ENCODE data around the gene WWC1. TPM values are rescaled to one million over a fixed set of nuclear protein-coding genes. Genes with fewer than 3 reads are reported as not detected.

Gene WWC1
- 87.2 and 94.5 TPM in 2 replicates for total RNA-seq

DNA sequence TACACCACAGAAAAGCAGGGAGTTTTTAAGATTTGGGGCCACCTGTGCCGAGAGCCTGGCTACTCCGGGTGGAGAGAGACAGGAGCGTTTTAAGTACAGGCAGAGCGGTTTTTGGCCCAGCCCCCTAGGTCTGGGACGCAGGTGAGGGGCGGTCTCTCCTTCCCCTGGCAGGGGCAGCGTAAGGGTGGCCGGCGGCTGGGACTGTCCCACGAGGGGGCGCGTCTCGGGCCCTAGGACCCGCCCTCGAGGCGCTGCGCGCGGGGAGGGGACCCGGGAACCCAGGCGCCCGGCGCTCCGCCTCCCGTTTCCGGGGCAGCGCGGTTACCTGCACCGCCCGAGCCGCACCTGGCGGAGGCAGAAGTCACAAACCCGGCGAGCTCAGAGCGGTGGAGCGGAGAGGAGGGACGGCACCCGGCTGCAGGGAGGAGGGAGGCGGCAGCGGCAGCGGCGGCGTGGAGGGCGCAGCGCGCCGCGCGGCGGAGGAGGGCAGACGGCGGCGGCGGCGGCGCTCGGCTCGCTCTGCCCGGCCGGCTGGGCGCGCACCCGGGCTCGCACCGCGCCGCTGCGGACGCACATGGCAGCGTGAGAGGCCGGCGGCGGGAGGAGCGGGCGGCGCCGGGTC, at the start of gene WWC1:
WWC1 (plus strand) TSS at position 304 of the 622 bp plus-strand sequence. CDS start 508 bp downstream, outside the sequence.
- TF ChIP-seq, protein P1, sequence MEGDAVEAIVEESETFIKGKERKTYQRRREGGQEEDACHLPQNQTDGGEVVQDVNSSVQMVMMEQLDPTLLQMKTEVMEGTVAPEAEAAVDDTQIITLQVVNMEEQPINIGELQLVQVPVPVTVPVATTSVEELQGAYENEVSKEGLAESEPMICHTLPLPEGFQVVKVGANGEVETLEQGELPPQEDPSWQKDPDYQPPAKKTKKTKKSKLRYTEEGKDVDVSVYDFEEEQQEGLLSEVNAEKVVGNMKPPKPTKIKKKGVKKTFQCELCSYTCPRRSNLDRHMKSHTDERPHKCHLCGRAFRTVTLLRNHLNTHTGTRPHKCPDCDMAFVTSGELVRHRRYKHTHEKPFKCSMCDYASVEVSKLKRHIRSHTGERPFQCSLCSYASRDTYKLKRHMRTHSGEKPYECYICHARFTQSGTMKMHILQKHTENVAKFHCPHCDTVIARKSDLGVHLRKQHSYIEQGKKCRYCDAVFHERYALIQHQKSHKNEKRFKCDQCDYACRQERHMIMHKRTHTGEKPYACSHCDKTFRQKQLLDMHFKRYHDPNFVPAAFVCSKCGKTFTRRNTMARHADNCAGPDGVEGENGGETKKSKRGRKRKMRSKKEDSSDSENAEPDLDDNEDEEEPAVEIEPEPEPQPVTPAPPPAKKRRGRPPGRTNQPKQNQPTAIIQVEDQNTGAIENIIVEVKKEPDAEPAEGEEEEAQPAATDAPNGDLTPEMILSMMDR (conservative IDR thresholded peaks at IDR 0.05; ENCODE audit: low read depth, low read length): peak; percentile 39
- DNase-seq (ENCODE audit: low read depth): no peak
- peak within 1 kb of the TSS; percentile 91 for H3K4me3 ChIP-seq (ENCODE audit: low read depth, low read length)

DNA sequence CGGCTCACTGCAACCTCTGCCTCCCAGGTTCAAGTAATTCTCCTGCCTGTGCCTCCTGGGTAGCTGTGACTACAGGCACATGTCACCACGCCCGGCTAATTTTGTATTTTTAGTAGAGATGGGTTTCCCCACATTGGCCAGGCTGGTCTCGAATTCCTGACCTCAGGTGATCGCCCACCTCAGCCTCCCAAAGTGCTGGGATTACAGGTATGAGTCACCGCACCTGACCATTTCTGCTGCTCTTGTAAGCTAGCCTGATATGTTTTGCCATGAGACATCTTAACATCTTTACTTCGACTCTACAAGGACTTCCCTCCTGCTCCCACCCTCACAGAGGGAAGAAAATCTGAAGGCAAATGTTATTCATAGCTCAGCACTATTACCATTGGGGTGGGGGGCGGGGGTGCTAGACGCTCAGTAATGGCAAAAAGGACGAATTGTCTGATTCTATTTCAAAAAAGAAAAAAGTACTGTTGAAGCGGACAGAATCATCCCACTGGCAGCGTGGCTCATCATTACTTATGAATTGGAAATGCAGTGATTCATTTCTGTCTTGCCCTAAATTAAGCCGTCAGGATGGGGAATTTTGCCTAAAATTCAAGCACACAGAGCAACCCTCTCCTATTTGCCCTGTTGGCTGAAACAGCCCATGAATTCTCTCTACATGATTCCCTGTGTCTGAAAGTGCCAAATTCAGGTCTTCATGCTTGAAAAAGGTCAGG, 46.4 kb upstream of the WWC1 start:
- no peak for DNase-seq (ENCODE audit: low read depth)
- TF ChIP-seq, protein P1 (conservative IDR thresholded peaks at IDR 0.05; ENCODE audit: low read depth, low read length): no peak
- H3K4me3 ChIP-seq (ENCODE audit: low read depth, low read length): no peak overlapping the region

- DNase-seq (ENCODE audit: low read depth): no peak
- H3K4me3 ChIP-seq (ENCODE audit: low read depth, low read length): no peak overlapping the region
- TF ChIP-seq, protein P1 (conservative IDR thresholded peaks at IDR 0.05; ENCODE audit: low read depth, low read length): no peak
Measured at GRCh38 chr5:168249923-168250322, 41.5 kb upstream of the WWC1 start.

GRCh38 chr5:168251259-168251658, 40.2 kb upstream of the WWC1 start:
- H3K4me3 ChIP-seq (ENCODE audit: low read depth, low read length): no peak overlapping the region
- TF ChIP-seq, protein P1 (conservative IDR thresholded peaks at IDR 0.05; ENCODE audit: low read depth, low read length): no peak
- DNase-seq (ENCODE audit: low read depth): no peak

- H3K4me3 ChIP-seq (ENCODE audit: low read depth, low read length): no peak overlapping the region
Measured at GRCh38 chr5:168254013-168254693, 37.3 kb upstream of the WWC1 start.

GRCh38 chr5:168260353-168261226, 30.9 kb upstream of the WWC1 start:
- TF ChIP-seq, protein P1 (conservative IDR thresholded peaks at IDR 0.05; ENCODE audit: low read depth, low read length): no peak
- no peak overlapping the region for H3K4me3 ChIP-seq (ENCODE audit: low read depth, low read length)
- DNase-seq (ENCODE audit: low read depth): no peak

More at GRCh38 chr5:168254013-168254693, 37.3 kb upstream of the WWC1 start:
- TF ChIP-seq, protein P1 (conservative IDR thresholded peaks at IDR 0.05; ENCODE audit: low read depth, low read length): no peak
- DNase-seq (ENCODE audit: low read depth): no peak
